ENCODE measurements around the gene GAK.

The GAK gene

DNA sequence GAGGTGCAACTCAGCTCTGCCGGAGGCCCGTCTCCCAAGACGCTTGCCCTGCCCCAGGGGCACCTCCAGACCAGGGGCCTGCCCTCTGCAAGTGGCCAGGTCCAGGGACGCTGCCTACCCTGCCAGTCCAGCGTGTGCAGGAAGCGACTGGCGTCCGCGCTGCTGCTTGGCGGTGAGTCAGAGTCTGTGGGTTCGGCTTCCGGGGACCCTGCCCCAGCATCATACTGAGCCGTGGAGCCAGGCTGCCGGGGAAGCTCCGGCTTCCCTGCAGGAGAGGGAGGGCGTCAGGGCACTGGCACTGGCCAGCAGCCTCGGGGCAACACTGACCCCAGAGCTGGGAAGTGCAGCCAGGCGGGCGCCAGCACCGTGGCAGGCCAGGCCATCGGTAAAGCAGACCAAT lies 63.7 kb downstream of the GAK start:
- DNase-seq (ENCODE audit: low spot score), result no peak

DNA sequence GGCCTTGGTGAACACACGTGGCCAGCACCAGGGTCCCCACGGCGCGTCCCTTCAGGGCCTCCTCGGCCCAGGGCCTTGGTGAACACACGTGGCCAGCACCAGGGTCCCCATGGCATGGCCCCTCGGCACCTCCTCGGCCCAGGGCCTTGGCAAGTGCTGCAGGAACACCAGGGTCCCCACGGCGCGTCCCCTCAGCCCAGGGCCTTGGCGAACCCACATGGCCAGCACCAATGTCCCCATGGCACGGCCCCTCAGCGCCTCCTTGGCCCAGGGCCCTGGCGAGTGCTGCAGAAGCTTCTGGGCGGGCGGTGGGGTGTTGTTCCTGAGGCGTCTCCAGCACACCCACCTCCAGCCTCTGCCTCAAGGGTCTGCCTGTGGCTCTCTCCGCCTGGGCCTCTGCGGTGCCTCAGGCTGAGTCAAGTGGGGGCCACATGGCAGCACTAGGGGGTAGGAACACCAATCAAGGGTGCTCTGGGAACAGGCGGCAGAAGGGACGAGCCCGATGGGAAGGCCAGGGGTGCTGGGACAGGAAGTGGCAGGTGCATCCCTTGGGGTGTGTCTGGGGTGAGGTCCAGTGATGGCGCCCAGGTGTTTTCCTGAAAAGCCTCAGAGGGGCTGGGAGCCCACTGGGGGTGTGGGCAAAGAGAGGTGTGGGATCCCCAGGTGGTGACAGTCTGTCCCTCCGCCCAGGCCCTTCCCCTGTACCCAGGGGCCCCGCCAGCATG lies 64.4 kb downstream of the GAK start:
- DNase-seq (ENCODE audit: low spot score), result no peak

DNA sequence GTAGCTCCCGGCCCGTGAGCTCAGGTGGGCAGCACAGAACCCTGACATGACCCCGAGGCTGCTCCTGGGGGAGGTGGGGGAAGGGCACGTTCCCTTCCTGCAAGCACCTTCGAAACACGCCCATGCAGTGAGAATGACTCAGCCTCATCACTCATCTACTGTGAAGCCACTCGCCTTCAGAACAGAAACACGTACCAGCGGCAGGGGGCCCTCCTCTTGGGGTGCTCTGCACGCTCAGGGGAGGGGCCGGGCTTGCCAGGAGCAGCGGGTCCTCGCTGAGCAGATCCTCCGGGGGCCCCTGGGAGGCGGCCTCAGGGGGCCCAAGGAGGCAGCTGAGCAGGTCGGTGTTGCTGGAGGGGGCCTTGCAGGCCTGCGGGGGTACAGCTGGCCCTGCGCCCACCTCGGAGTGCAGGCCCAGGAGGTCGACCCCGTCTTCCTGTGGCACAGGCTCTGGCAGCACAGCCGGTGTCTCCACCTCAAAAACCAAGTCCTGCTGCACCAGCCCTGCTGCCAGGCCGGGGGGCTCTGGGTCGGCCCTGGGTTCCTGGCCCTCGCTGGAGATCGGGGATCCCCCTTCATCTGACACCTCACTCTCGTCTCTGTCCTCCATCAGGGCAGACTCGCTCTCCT lies 65.2 kb downstream of the GAK start:
- no peak for DNase-seq (ENCODE audit: low spot score)

DNA sequence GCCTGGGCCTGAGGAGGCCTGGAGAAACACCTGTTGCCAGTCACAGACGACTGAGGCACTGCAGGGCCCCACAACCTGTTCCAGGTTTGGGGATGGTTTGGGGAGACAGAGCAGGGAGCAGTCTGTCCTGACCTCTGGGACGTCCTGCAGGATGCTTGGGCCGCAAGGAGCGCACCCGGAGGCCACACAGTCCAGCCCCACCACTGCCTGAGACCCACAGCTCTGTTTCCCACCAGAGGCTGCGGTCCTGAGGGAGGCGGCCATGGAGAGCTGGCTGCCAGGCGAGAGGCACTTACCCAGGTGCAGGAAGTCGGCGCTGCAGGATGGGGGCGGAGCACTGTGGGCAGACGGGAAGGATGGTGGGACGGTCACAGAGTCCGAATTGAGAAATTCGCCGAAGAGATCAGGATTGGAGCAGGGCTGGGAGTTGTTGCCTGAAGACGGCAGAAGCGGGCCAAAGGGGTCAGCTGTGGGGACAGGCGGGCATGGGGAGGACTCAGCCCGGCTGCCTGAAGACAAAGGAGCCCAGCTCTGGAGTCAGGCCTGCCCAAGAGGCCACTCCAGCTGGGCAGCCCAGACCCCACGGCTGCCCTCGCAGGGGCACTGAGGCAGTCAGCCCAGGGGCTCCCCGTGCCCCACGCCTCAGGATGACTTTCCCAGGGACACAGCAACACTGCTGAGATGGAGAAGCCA lies 65.9 kb downstream of the GAK start:
- no peak for DNase-seq (ENCODE audit: low spot score)

DNA sequence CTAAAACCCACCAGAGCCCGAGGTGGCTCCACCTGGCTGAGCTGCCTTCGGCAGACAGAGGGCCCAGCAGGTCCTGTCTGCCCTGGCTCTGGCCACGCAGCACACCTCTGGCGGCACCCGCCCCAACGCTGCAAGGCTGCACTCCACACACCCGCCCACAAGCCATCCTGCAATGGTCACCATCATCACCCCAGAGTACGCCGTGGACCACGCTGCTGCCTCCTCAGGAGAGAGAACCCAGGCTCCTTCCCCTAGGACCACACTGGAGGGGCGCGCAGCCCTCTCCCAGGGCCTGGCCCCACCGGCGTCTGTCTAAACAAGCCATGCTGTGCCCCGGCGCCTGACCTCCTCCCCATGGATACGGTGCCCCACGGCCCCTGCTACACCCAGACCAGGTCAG lies 66.5 kb downstream of the GAK start:
- DNase-seq (ENCODE audit: low spot score), result no peak

DNA sequence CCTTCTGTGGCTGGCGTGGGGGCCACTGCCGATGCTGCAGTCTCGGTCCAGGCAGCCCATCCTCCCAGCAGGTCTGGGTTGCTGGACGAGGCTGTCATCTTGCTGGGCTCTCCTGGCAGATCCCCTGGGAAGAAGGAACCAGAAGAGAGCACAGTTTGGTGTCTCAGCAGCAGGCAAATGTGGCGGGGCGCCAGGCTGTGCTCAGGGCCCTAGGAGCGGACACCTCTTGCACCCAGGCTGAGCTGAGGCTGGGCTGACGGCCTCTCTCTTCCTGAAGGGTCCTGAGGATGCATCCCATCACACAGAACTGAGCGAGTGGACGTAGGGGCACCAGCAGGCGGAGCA lies 67.0 kb downstream of the GAK start:
- no peak for DNase-seq (ENCODE audit: low spot score)

DNA sequence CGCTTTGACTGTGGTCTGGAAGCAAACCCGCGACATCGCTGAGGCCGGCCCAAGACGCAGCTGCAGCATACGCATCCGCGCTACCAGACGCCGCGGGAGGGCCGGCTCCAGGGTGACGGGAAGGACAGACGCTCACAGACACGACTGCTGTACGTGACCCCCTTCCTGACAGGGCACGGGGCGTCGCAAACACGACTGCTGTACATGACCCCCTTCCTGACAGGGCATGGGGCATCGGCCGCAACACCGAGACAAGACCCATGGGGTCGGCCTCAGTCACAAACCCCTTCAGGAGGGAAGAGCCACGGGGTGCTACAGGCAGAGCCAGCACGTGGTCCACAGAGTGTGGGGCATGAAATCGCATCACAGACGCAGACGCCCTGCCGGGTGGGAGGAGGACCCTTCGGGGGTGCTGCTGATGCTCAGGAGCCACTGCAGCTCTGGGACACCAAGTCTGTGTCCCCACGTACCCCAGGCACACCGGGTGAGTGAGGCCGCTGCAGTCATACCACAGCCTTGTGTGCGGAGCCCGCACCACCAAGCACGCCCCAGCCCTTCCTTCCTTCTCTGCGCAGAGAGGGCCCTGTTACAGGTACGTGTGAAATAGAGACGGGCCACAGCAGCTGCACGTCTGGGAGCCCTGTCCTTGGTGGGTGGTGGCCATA lies 67.5 kb downstream of the GAK start:
- DNase-seq (ENCODE audit: low spot score), result no peak

DNA sequence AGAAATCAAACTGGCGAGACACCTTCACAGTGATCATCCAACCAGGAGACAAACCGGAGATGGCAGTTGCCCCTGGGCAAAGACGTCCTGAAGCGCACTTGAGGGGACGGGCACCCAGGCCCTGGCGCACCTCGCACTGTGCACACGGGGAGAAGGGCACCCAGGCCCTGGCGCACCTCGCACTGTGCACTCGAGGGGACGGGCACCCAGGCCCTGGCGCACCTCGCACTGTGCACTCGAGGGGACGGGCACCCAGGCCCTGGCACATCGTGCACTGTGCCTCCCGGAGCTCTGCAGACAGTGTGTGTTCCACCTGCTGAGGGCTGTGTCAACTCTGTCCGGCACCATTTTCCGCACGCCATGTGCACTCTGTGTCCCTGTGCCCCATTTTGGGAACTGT lies 71.6 kb downstream of the GAK start:
- no peak for DNase-seq (ENCODE audit: low spot score)

DNA sequence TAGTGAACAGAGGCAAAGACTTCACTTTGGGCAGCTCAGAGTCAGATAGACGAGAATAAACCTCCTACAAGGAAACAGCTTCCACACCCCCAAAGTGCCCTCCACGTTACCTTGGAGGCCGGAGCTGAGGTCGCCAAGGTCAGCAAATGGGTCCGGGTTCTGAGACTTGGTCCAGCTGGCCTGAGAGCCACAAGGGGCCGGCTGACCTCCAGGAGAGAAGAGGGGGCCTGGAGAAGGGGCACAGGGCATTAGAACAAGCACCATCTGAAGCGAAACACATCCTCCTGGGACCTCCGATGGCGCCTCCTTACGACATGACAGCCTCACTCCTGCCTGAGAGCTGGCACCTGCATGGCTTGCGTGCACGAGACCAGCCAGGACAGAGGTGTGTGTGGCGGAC lies 72.6 kb downstream of the GAK start:
- DNase-seq (ENCODE audit: low spot score), result no peak

DNA sequence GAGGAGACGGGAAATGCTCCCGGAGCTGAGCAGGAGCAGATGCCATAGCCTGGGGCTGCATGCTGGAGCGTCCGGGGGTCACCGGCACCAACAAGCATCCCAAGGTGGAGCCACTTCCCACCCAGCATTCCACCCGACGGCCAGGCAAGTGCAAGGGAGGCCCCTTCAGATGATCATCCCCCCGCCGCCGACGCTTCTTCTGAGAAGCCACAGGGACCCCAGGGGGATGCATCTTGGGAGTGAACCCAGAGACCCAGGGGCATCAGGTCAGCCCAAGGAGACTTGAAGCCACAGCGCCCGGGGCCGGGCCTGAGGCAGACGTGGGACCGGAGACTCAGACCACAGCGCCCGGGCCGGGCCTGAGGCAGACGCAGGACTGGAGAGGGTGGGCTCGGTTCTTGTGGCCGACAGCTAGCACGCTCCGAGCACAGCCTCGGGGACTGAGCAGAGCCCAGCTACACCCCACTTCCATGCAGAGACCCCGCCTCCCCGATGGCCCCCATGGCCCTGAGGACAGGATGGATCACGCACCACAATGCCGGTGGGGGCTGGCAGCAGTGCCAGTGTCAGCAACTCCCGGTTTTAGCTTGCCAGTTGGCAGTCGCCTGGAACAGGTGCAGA lies 73.2 kb downstream of the GAK start:
- no peak for DNase-seq (ENCODE audit: low spot score)

DNA sequence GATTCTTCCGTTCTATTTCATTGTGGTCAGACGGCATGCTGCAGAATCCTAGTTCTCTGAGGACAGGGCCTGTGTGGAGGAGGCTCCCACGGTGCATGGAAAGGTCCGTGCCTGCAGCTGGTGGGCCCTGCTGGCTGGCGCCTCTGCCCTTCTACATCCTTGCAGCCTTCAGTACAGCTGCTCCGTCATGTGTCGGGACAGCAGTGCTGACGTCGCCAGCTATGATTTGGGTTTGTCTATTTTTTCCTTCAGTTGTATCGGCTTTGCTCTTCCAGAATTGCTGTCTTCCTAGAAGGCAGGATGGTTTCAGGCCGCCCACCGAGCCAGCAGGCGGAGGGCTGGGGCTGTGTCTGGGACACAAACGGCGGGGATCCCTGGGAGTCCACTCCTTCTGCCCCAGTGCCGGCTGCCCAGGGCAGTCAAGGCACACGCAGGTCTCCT lies 74.1 kb downstream of the GAK start:
- no peak for DNase-seq (ENCODE audit: low spot score)

DNA sequence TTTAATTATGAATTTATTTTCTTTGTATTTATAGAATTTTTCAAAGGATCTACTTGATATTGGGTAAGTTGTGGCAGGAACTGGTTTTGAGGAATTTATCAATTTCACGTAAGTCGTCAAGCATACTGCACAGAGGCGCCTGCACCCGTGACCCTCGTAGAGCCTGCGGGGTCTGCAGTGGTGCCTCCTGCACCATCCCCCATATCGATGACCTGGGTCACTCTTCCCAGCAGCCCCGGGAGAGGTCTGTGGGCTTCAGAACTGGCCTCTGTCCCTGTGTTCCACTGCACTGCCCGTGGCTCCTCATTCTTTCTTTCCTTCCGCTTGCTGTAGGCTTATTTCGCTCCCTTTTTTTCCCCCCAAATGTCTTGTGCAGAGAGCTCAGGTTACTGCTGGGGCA lies 74.7 kb downstream of the GAK start:
- no peak for DNase-seq (ENCODE audit: low spot score)

DNA sequence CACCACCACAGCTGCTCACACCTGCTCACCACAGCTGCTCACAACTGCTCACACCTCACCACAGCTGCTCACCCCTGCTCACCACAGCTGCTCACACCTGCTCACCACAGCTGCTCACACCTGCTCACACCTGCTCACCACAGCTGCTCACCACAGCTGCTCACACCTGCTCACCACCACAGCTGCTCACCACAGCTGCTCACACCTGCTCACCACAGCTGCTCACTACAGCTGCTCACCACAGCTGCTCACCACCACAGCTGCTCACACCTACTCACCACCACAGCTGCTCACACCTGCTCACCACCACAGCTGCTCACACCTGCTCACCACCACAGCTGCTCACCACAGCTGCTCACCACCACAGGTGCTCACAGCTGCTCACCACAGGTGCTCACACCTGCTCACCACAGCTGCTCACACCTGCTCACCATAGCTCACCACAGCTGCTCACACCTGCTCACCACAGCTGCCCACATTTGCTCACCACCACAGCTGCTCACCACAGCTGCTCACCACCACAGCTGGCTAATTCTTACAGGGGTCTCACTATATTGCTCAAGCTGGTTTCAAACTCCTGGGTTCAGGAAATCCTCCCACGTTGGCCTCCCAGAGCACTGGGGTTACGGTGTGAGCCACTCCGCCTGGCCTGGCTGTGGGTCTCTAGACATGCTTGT lies 75.8 kb downstream of the GAK start:
- DNase-seq (ENCODE audit: low spot score), result no peak

DNA sequence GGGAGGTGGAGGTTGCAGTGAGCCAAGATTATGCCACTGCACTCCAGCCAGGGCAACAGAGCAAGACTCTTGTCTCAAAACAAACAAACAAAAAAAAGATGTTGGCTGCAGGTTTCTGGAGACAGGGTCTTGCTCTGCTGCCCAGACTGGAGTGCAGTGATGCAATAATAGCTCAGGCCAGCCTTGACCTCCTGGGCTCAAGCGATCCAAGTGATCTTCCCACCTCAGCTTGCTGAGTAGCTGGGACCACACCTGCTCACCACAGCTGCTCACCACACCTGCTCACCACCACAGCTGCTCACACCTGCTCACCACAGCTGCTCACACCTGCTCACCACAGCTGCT lies 76.3 kb downstream of the GAK start:
- DNase-seq (ENCODE audit: low spot score), result no peak

DNA sequence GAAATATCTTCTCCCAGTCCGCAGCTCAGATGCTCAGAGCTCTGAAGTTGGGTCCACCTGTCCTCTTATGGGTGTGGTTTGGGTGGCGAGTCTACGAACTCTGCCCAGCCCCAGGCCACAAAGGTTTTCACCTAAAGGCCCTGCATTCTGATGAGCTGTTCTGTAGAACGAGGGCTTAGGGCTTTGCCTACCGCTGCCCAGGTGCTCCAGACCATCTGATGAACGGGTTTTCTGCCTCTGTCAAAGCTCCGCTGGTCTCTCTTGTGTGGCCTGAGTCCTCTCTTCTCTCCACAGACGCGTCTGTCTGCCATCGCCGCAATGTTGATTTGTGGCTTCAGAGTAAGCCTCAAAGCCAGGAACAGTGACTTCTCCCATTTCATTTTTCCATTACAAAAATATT lies 77.8 kb downstream of the GAK start:
- no peak for DNase-seq (ENCODE audit: low spot score)

DNA sequence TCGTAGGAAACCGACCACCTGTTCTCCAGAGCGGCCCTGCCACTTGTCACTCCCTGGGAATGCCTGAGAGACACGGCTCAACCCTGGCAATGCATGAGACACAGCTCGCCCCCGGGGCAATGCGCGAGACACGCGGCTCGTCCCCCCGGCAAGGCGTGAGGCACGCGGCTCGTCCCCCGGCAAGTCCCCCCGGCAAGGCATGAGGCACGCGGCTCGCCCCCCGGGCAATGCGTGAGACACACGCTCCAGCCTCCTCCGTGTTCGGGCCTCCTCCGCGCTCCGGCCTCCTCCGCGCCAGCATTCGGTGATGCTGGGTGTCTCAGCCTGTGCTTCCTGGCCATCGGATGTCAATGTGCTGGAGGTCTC lies 78.7 kb downstream of the GAK start:
- DNase-seq (ENCODE audit: low spot score), result no peak

DNA sequence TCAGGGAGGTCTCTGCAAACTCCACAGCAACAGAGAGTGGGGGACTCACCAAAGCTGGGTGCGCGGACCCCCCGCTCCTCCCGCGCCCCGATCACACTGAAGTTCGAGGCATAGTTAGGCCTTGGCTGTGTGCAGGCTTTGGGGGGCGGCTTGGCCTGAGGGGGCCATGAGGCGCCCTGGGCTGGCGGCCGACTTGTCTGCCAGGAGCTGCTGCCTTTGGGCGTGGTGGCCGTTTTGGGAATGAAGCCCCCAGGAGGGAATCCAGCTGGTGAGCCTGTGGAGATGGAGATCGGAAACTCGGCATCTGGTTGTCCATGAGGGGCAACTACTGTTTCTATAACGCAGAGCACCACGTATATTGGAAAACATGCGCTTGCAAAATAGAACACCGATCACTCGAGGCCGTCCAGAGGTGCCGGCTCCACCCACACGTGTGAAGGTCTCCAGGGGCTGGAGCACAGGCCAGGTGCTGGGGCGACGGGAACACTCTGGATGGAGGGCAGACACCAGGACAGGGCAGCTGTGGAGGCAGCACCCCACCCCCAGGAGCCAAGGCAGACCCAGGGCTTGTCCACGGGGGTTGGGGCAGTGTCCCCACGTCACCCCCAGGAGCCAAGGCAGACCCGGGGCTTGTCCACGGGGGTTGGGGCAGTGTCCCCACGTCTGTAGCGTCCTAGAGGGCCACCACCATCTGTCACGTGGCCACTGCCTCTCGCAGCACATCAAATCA lies 80.2 kb downstream of the GAK start:
- DNase-seq (ENCODE audit: low spot score), result no peak

DNA sequence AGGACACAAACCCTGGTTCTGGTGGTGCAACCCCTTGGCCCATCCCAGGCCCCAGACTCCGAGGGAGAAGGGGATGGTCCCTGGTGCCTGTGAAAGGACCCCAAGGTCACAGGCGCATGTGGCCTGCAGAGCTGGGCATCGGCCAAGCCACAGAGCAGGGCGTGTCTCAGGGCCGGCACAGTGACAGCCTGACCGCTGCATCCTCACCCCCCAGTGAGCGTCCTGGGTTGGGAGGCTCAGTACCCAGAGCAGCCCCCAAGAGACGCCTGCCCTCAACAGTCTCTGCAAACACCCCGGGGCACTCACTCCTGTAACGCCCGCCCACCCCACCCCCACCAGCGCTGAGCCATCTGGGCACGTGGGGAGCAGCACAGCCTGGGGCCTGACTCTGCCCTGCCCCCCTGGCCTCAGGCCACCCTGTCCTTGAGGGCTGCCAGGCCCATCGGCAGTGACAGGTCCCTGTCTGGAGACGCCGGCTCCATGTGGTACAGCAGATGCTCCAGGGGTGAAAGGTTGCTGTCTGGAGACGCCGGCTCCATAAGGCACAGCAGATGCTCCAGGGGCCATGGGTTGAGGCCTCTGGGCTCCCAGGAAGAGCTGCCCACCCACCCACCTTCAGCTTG lies 81.7 kb downstream of the GAK start:
- no peak for DNase-seq (ENCODE audit: low spot score)

DNA sequence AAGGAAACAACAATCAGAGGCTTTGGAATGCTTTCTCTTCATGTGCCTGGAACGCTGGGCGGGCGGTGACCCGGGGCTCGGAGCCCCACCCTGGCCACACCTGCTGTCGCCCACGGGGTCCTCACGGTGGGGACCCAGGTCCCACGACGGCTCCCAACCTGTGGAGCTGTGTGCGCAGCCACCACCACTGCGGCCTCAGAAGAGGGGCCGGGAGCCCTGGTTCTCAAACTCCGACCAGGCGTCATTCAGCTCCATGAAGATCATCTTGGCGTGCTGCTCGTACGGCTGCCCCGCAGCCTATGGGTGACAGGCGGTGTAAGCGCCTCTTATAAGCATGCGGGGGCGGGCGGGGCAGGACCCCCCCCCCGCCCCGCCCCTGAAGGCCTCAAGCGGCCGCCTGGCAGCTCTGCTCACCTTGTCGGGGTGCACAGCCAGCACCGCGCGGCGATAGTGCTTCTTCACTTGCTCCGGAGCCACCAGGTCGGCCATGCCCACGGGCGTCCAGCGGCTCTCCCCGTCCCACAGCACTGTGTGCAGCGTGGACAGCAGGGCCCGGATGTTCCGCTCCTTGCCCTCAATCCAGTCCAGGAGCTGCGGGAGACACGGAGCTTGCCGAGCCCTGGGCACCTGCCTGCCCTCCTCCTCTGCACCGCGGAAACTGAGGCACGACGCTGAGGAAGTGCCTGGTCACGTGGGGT lies 82.5 kb downstream of the GAK start:
- DNase-seq (ENCODE audit: low spot score), result no peak

DNA sequence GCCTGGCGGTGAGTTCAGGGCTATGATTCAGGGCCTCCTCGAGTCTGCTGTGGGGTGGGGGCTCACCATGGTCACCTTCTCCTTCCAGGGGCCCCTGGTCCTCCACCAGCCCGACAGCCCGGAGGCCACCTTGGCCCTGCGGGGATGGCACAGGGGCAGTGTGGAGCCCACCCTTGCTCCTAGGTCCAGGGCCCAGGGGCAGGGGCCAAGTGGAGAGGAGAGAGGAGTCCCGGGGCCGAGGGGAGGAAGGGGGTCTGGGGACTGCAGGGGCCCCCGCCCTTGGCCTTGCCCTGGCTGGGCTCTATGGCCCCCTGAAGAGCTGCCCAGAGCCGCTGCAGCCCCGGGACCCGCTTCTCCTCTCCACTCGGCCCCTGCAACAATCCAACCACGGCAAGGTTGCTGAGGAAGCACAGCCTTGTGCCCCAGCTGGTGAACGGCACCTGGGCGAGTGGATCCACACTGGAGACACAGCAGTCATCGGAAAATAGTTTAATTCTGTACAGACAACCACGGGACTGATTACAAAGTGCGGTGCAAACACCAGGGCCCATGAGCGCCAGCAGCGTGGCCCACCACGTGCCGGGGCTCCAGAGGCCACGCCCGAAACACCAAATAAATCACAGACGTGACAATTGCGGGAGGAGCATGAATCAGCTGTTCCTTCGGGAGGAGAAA lies 83.2 kb downstream of the GAK start:
- DNase-seq (ENCODE audit: low spot score), result no peak

Measured in AG20443 (cell line).